Fibroblast of mammary gland (primary cell): Measurements from ENCODE around the gene CRIP1.

Experiments
- DNase-seq: peaks from one replicate; pipeline ENCODE4 v3.0.0-alpha.2; 2010; ENCODE audit warnings: low read depth
- H3K4me3 ChIP-seq: 2 replicates; pipeline ENCODE4 v1.5.1; 2011; ENCODE audit warnings: low read depth, mild to moderate bottlenecking, low read length, moderate library complexity; ENCODE audit not compliant: control insufficient read depth
- TF ChIP-seq, protein P1 (sequence below): conservative IDR thresholded peaks from 2 replicates; pipeline ENCODE4 v1.5.1; 2011; ENCODE audit warnings: low read depth, low read length, inconsistent platforms; ENCODE audit not compliant: control insufficient read depth, insufficient read depth

The CRIP1 gene

DNA sequence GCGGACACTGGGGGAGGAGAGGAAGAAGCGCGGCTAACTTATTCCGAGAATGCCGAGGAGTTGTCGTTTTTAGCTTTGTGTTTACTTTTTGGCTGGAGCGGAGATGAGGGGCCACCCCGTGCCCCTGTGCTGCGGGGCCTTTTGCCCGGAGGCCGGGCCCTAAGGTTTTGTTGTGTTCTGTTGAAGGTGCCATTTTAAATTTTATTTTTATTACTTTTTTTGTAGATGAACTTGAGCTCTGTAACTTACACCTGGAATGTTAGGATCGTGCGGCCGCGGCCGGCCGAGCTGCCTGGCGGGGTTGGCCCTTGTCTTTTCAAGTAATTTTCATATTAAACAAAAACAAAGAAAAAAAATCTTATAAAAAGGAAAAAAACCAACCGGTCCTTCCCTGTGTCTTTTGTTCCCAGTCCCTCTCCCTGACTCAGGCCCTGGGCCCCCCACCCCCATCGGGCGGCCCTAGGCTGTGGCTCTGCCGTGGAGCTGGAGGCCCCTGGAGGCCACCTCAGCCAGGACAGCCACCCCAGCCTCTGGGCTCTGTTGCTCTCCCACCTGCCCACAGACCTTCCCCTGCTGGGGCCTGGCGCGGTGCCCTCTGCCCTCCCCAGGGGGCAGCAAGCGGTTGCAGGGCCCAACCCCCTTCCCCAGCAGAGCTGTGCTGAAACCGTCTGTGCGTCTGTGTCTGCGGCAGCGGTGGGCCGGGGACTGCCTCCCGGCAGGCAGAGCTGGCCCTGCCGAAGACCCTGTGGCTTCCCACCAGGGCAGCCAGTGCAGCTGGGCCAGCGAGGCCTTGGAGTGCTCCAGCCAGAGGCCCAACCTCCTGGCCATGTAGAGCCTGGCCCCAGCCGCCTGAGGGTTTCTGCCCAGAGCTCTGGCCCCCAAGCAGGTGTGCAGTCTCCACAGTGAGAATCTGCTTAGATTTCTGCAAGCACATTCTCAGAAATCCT lies 16.1 kb upstream of the CRIP1 start:
- TF ChIP-seq, protein P1, sequence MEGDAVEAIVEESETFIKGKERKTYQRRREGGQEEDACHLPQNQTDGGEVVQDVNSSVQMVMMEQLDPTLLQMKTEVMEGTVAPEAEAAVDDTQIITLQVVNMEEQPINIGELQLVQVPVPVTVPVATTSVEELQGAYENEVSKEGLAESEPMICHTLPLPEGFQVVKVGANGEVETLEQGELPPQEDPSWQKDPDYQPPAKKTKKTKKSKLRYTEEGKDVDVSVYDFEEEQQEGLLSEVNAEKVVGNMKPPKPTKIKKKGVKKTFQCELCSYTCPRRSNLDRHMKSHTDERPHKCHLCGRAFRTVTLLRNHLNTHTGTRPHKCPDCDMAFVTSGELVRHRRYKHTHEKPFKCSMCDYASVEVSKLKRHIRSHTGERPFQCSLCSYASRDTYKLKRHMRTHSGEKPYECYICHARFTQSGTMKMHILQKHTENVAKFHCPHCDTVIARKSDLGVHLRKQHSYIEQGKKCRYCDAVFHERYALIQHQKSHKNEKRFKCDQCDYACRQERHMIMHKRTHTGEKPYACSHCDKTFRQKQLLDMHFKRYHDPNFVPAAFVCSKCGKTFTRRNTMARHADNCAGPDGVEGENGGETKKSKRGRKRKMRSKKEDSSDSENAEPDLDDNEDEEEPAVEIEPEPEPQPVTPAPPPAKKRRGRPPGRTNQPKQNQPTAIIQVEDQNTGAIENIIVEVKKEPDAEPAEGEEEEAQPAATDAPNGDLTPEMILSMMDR = no peak
- no peak overlapping the region for H3K4me3 ChIP-seq
- no peak for DNase-seq

GRCh38 chr14:105471297-105471821 lies 15.3 kb upstream of the CRIP1 start:
- TF ChIP-seq, protein P1 = no peak
- no peak for DNase-seq
- no peak overlapping the region for H3K4me3 ChIP-seq

GRCh38 chr14:105471823-105472485 lies 14.7 kb upstream of the CRIP1 start:
- TF ChIP-seq, protein P1 = no peak
- no peak overlapping the region for H3K4me3 ChIP-seq
- DNase-seq = no peak

DNA sequence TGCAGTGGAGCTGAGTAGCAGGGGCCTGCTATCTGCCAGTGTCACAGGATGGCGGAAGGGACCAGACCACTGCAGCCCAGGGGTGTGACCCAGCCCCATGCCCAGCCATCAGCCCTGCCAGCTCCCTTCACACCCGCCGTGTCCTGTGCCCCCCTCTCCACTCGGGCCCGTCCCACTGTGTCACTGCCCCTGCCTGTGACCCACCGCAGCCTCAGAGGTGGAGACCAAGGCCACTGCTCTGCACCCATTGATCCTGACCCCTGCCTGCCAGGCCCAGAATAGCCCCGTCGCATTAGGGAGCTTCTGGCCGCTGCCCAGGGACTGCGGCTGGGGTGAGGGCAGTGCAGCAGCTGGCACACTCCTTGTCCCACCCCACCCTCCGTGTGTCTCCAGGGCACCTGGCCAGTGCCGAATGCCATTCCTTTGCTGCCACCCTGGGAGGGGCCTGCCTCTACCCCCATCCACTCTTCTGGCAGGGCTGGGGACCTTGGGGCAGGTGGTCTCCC lies 14.1 kb upstream of the CRIP1 start:
- TF ChIP-seq, protein P1 = no peak
- DNase-seq = no peak
- H3K4me3 ChIP-seq = no peak overlapping the region

GRCh38 chr14:105473033-105473676 lies 13.5 kb upstream of the CRIP1 start:
- DNase-seq = no peak
- TF ChIP-seq, protein P1 = no peak
- no peak overlapping the region for H3K4me3 ChIP-seq
